Adrenal gland (tissue), 5 donors: ENCODE data around the gene STEAP1.
"Not testable (repeated sequence)": the region's sequence is repeated elsewhere in the genome, so short reads cannot be mapped to it uniquely, and the experiment has no call there.

Experiments
- CTCF ChIP-seq, 6 experiments: fragments of 450-650 bp in 4 of 6; fragments of 200-600 bp in 2 of 6; sonication (generic) in 1 of 6; IDR thresholded peaks; 1 replicate in 5 of 6; 2 replicates in 1 of 6; pipeline versions ENCODE4 v1.5.1 to v1.8.0; 2016 to 2021; ENCODE audit warnings: antibody characterized with exemption in 6 of 6, mild to moderate bottlenecking in 2 of 6, moderate library complexity in 1 of 6
- POLR2A ChIP-seq, 2 donors: fragments of 450-650 bp; IDR thresholded peaks; one replicate each; pipeline ENCODE4 v1.6.1; 2017; ENCODE audit warnings: antibody characterized with exemption in 2 of 2, mild to moderate bottlenecking in 2 of 2, moderate library complexity in 1 of 2
- donor health status: DM: no; HTN: no; CAD: no.

DNA sequence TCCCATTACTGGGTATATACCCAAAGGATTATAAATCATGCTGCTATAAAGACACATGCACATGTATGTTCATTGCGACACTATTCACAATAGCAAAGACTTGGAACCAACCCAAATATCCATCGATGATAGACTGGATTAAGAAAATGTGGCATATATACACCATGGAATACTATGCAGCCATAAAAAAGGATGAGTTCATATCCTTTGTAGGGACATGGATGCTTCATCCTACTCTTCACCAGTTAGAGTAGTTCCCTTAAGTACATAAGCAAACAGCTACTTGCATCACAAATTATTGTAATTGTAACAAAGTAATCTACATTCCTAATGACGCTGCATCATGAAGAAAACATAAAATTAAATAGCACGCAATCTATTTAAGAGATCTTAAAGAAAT lies 32.0 kb downstream of the STEAP1 start:
- TF ChIP-seq CTCF, POLR2A (IDR thresholded peaks at IDR 0.05): not testable (repeated sequence)
